HG03565 (cell line): ENCODE data around the gene GPR18.
"Not testable (repeated sequence)": the region's sequence is repeated elsewhere in the genome, so short reads cannot be mapped to it uniquely, and the experiment has no call there.

ENCODE experiments used
- ATAC-seq: cut with Tn5 transposase; IDR thresholded peaks from one replicate; pipeline ENCODE4 v1.9.1; 2021; ENCODE audit warnings: mild to moderate bottlenecking, moderate library complexity; ENCODE audit not compliant: unreplicated experiment

The GPR18 gene

GRCh38 chr13:99268822-99269221 lies 10.6 kb upstream of the GPR18 start:
- ATAC-seq: no peak

GRCh38 chr13:99267927-99268326 lies 9.7 kb upstream of the GPR18 start:
- no peak for ATAC-seq

GRCh38 chr13:99266827-99267226 lies 8.6 kb upstream of the GPR18 start:
- ATAC-seq: no peak

GRCh38 chr13:99265821-99266426 lies 7.7 kb upstream of the GPR18 start:
- peak; percentile 36 for ATAC-seq

GRCh38 chr13:99265162-99265800 lies 7.1 kb upstream of the GPR18 start:
- no peak for ATAC-seq

GRCh38 chr13:99264051-99264450 lies 5.9 kb upstream of the GPR18 start:
- ATAC-seq: no peak

GRCh38 chr13:99263126-99263785 lies 5.1 kb upstream of the GPR18 start:
- ATAC-seq: no peak

- ATAC-seq: no peak
Measured at GRCh38 chr13:99261059-99261458, 2.9 kb upstream of the GPR18 start.

- no peak for ATAC-seq
Measured at GRCh38 chr13:99260216-99260615, 2.0 kb upstream of the GPR18 start.

- ATAC-seq: peak; percentile 62
Measured at GRCh38 chr13:99258946-99259345, 767 bp upstream of the GPR18 start.

GRCh38 chr13:99257291-99257690 lies 888 bp downstream of the GPR18 start:
- ATAC-seq: no peak

- no peak for ATAC-seq
Measured at GRCh38 chr13:99256709-99257108, 1.5 kb downstream of the GPR18 start.

GRCh38 chr13:99256283-99256682 lies 1.9 kb downstream of the GPR18 start:
- no peak for ATAC-seq

- ATAC-seq: no peak
Measured at GRCh38 chr13:99255271-99255670, 2.9 kb downstream of the GPR18 start.

- ATAC-seq: no peak
Measured at GRCh38 chr13:99254830-99255229, 3.3 kb downstream of the GPR18 start.

GRCh38 chr13:99251921-99252320 lies 6.3 kb downstream of the GPR18 start:
- ATAC-seq: no peak

- peak; percentile 48 for ATAC-seq
Measured at GRCh38 chr13:99250982-99251825, 7.0 kb downstream of the GPR18 start.

- ATAC-seq: not testable (repeated sequence)
Measured at GRCh38 chr13:99249606-99250005, 8.6 kb downstream of the GPR18 start.

GRCh38 chr13:99249178-99249577 lies 9.0 kb downstream of the GPR18 start:
- not testable (repeated sequence) for ATAC-seq

GRCh38 chr13:99246100-99246499 lies 12.1 kb downstream of the GPR18 start:
- ATAC-seq: no peak

- ATAC-seq: peak; percentile 71
Measured at GRCh38 chr13:99237981-99238662, 20.1 kb downstream of the GPR18 start.
